Eye (tissue), 1 donor: Measurements from ENCODE around the gene SENP7.
"Not testable (repeated sequence)": the region's sequence is repeated elsewhere in the genome, so short reads cannot be mapped to it uniquely, and the experiment has no call there.

ENCODE experiments used
- DNase-seq: peaks from one replicate; pipeline ENCODE4 v3.0.0-alpha.2; 2015

SENP7 gene, protein sequence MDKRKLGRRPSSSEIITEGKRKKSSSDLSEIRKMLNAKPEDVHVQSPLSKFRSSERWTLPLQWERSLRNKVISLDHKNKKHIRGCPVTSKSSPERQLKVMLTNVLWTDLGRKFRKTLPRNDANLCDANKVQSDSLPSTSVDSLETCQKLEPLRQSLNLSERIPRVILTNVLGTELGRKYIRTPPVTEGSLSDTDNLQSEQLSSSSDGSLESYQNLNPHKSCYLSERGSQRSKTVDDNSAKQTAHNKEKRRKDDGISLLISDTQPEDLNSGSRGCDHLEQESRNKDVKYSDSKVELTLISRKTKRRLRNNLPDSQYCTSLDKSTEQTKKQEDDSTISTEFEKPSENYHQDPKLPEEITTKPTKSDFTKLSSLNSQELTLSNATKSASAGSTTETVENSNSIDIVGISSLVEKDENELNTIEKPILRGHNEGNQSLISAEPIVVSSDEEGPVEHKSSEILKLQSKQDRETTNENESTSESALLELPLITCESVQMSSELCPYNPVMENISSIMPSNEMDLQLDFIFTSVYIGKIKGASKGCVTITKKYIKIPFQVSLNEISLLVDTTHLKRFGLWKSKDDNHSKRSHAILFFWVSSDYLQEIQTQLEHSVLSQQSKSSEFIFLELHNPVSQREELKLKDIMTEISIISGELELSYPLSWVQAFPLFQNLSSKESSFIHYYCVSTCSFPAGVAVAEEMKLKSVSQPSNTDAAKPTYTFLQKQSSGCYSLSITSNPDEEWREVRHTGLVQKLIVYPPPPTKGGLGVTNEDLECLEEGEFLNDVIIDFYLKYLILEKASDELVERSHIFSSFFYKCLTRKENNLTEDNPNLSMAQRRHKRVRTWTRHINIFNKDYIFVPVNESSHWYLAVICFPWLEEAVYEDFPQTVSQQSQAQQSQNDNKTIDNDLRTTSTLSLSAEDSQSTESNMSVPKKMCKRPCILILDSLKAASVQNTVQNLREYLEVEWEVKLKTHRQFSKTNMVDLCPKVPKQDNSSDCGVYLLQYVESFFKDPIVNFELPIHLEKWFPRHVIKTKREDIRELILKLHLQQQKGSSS

DNA sequence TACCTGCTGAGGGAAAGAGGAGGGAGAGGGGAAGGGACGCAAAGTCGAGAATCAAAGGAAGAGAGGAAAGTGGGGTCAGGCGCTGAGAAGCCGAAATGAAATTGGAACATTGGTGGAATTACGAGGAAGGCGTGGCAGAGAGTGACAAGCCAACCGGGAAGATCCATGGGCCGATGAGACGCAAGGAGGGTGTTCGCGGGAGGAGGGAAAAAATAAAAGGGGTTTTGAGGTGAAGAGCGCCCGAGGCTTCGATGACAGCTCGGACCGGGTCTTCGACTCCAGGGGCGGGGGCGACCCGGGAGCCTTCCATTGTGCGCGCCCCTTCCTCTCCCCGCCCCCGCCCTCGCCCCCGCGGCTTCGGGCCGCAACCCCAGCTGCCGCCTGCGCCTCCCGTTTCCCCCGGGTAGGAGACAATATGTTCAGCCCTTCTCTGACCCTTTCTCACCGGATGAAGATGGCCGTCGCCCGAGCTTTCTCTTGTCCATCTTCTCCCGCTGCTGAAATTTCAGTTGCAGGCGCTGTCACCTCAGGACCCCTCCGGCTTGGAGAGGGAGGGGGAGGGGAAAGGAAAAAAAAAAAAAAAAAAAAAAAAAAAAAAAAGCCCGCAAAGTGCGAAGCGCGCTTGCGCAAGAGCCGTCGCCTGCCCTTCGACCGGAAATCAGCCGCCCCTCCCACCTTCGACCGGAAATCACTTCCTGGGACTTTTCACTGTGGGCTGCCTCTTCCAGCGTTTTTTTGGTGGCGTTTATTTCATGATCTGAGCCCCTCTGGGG, at the start of gene SENP7:
TSS of gene SENP7 (minus strand) at position 567 of the 773 bp plus-strand sequence. CDS start at position 485, 82 bp downstream.
- peak; percentile 97 for DNase-seq

DNA sequence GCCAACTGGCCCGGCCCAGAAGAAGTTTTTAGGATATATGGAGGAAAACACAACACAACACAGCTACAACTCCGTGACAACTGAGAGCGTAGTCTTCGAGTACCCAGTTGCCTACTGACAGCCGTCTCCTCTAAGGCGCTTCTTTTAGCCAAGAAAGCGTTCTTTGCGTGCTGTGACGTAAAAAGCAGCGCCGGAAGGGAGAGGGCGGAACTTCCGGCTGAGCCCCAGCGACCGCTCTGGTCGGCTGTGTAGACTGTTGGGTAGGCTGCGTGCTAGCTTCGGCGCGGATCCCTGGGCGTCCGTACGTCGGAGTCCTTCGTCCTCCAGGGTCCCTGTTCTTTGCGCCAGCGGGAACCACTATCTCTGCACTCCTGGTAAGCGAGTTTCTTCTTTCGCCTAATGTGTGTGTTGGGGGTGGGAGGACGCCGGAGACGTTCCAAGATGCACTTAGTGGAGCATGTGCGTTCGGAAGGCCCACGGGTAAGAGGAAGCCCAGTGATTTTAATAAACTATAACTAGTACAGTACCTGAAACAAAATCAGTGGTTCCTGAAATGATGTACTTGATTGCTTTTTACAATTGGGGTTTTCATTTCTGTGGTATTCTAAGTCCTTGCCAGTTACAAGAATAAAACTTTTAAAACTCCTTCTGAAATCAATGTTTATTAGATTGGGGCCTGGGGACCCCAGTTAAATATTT, 48.8 kb upstream of the SENP7 start, which contains the start of gene TRMT10C:
TSS of gene TRMT10C (plus strand) at position 239 of the 699 bp plus-strand sequence. CDS start 2,914 bp downstream, outside the sequence.
- peak; percentile 98 for DNase-seq

DNA sequence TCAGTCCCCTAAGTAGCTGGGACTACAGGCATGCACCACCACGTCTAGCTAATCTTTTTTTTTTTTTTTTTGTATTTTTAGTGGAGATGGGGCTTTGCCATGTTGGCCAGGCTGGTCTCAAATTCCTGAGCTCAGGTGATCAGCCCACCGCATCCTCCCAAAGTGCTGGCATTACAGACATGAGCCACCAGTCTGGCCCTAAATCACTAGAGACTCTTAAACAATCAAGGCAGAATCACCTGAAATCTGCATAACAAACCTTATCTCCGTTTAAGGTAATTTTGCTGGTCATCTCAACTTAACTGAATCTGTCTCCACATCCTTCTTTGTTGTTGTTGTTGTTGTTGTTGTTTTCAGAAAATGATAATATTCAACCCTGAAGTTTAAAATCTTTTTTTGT, 43.1 kb upstream of the SENP7 start:
- no peak for DNase-seq

DNA sequence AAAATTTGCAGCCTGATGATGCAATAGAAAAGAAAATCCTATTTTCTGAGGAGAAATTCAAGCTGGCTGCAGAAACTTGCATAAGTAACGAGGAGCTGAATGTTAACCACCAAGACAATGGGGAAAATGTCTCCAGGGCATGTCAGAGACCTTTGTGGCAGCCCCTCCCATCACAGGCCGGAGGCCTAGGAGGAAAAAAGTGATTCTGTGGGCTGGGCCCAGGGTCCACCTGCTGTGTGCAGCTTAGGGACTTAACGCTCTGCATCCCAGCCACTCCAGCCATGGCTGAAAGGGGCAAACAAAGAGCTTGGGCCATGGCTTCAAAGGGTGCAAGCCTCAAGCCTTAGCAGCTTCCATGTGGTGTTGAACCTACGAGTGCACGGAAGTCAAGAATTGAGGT, 40.4 kb upstream of the SENP7 start:
- DNase-seq, result not testable (repeated sequence)

DNA sequence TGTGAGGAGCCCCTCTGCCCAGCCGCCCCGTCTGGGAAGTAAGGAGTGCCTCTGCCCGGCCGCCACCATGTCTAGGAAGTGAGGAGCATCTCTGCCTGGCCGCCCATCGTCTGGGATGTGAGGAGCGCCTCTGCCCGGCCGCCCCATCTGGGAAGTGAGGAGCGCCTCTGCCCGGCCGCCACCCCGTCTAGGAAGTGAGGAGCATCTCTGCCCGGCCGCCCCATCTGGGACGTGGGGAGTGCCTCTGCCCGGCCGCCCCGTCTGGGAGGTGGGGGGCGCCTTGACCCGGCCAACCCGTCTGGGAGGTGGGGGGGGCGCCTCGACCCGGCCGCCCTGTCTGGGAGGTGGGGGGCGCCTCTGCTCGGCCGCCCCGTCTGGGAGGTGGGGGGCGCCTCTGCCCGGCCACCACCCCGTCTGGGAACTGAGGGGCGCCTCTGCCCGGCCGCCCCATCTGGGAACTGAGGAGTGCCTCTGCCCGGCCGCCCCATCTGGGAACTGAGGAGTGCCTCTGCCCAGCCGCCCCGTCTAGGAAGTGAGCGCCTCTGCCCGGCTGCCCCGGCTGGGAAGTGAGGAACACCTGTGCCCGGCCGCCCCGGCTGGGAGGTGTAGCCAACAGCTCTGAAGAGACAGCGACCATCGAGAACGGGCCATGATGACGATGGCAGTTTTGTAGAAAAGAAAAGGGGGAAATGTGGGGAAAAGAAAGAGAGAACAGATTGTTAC, 38.5 kb upstream of the SENP7 start:
- DNase-seq, result not testable (repeated sequence)

DNA sequence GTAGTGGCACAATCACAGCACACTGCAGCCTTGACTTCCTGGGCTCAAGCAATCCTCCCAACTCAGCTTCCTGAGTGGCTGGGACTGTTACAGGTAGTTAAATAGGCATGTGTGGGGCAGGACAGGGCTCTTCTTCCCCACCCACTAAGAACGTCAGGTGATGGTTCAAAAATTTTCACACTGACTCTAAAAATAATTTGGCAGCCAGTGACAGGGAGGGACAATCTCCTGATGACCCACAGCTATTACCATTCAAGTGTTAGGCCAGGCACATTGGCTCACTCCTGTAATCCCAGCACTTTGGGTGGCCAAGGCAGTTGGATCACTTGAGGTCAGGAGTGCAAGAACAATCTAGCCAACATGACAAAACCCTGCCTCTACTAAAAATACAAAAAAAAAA, 36.5 kb upstream of the SENP7 start:
- no peak for DNase-seq

DNA sequence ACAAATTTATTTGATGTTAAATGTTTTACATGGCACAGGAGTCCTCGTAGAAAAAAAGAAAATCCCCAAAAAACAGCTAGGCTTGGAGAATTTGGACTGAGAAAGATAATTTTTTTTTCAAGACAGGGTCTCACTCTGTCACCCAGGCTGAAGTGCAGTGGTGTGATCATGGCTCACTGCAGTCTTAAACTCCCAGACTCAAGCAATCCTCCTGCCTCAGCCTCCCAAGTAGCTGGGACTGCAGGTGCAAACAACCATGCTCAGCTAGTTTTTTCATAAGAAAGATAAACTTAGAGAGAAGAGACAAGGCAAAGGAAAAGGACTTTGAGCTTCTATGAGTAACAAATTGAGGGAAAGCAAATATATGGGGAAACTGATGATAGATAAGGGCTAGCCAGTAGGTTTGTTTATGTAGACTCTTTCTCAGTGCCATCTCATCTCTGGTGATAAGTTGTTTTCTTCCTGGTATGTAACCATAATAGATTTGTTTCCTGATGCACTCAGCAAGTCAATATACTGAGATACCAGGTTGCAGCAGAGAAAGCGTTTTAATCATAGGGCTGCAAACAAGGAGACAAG, 35.6 kb upstream of the SENP7 start:
- DNase-seq, result no peak

DNA sequence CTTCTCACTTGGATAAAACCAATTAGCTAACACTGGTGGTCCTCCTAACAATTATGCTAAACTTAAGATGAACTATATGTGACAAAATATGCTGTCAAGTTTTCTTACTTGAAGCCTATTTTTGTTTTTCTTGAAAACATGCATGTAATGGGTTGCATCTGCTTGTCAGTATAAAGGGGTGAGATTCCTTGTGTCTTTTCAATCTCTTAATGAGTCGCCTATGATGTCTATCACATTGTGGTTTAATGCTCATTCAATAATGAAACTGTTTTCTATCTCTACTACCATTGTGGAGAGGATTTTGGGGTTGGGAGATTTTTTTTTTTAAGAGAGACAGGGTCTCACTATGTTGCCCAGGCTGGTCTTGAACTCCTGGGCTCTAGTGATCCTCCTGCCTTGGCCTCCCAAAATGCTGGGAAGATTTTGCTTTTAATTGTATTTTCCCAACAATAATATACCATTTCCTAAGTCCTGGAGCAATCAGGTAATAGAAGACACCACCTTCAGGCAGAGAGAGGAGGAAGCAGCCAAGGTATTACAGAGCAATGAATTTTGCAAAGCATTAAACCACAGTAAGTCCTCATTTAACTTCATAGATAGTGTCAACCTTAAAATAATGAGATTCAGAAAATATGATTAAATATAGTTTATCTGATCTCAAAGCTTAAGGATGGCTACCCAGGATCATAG, 31.3 kb upstream of the SENP7 start:
- DNase-seq, result no peak

DNA sequence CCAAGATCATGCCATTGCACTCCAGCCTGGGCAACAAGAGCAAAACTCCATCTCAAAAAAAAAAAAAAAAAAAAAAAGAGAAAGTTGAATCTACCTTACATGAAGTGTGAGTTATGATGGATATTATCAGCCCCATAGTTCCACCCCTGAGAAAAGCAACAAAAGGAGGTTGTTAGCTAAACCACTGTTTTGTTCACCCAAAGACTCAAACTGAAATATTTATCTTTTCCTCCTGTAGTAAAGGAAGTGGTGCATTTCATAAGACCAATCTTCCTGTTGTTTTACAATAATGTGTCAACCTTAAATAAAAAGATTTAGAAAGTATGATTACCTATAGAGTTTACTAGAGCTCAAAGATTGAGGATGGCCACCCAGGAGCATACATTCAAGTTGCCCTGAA, 29.9 kb upstream of the SENP7 start:
- DNase-seq, result no peak

DNA sequence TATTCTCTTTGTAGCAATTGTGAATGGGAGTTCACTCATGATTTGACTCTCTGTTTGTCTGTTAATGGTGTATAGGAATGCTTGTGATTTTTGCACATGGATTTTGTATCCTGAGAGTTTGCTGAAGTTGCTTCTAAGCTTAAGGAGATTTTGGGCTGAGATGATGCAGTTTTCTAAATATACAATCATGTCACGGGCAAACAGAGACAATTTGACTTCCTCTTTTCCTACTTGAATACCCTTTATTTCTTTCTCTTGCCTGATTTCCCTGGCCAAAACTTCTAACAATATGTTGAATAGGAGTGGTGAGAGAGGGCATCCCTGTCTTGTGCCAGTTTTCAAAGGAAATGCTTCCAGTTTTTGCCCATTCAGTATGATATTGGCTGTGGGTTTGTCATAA, 23.9 kb upstream of the SENP7 start:
- not testable (repeated sequence) for DNase-seq

DNA sequence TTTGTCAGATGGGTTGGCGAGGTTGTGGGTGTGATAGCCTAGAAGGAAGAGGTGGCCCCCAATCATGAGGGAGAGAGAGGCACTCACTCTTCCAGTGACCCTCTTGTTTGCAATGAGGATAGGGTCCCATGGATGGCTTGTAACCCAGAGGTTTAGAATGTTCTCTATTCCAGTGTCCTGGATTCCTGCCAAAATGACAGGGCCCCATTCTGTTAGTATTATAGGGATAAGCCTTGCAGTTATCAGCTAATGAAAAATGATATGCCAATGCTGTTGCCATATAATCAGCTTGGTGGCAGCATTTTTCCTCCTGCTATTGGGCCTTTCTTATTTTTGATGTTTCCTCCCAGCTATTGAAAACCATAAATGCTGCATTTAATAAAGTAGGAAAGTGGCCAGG, 23.3 kb upstream of the SENP7 start:
- DNase-seq, result no peak

DNA sequence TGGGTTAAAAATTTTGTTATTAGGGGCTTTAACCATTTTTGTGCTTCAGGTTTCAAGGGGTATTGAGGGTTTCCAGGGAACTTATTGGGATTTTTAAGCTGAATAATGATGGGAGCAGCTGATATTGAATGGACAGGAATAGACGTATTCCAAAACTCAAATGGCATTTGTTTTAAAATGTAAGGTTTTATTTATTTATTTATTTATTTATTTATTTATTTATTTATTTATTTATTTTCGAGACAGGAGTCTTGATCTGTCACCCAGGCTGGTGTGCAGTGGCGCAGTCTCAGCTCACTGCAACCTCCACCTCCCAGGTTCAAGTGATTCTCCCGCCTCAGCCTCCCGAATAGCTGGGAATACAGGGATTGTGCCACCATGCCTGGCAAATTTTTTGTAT, 22.2 kb upstream of the SENP7 start:
- no peak for DNase-seq

DNA sequence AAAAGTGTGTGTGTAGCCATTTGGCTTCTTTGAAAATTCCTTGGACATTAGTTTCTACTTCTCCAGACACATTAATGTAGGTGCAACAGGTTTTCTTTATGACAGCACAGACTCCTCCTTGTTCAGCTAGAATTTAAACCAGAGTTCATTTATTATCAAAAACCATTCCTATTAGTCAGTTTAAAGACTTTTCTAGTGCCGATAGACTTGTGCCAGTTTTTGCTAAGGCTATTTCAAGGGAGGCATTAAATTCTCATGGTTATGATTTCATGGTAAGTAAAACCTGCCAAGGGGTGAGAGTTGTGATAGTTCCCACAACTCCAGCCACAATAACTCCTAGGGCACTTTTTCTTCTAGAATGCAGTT, 20.6 kb upstream of the SENP7 start:
- DNase-seq, result no peak

DNA sequence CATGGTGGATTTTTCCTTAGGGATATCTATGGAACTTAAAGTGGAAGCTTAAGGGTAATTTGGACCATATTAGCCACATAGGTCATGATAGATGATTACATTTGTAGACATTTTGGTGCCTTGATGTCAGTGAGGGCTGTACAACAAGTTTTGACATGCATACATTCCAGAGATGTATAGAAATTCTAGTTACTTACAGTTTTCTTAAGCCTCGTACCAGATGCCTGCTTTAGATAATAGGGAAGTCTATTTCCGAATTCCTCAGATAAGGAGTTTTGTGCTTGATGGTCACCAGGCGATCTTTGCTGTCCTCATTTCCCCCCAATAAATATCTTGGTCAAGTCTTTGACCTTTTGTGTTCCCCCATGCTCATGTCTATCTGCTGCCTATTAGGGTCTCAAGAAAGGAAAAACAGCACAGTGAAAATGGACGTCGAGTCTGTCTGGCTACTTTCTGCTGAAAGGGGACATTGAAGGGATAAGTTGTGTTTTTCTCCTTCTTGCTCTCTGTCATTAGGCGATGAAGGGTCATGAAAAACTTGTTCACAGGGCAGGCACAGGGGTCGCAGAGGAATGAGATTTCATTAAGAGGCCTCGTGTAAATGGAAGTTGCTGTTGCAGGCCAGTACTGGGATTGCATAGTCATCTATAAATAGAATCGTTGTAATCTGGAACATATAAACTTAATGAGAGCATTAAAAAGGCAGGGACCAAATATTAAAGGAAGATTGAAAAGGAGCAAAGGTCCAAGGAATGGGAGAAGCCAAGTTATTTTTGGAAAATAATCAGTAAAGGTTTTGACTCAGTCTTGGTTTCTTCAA, 20.0 kb upstream of the SENP7 start:
- no peak for DNase-seq

DNA sequence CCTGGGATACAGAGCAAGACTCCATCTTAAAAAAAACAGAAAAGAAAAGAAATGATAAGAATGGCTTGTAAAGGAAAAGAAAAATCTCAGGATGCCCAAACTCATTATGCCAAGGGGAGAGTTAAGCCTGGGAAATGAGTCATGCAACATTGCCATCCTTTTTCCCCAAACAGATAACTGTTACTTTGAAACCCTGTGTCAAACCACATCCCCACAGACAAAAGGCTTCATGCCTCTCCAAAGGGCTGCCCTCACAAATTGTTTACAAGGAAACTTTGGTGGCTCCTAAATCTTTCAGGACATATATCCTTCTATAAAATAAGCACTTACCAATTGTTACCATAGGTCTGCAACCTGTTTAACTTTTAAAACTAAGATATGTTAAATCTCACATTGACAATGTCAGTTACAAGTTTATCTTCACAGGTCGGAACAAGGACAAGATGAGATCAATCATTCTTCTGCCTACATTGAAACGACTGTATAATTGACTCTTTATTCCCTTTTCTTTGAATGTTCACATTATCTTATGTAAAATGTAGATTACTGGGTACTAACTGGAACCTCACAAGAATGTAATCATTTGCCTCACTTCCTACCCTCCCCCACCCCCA, 18.6 kb upstream of the SENP7 start:
- DNase-seq, result no peak

DNA sequence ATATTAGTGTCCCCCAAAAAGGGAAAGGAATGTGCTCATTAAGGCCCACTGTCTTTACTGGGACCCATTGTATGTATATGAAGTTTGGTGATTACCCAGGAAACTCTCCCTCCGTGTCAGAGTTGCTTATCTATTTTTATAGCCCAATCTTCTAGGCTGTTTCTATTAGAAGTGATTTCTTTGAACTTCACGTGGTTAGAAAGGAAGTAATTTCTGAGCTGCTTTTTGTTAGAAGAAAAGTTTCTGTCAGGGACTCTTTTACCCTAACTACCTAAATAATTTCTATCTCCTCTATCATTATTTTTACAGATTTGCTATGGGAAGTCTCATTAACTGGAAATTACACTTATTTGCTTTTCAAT, 17.7 kb upstream of the SENP7 start:
- DNase-seq, result no peak

DNA sequence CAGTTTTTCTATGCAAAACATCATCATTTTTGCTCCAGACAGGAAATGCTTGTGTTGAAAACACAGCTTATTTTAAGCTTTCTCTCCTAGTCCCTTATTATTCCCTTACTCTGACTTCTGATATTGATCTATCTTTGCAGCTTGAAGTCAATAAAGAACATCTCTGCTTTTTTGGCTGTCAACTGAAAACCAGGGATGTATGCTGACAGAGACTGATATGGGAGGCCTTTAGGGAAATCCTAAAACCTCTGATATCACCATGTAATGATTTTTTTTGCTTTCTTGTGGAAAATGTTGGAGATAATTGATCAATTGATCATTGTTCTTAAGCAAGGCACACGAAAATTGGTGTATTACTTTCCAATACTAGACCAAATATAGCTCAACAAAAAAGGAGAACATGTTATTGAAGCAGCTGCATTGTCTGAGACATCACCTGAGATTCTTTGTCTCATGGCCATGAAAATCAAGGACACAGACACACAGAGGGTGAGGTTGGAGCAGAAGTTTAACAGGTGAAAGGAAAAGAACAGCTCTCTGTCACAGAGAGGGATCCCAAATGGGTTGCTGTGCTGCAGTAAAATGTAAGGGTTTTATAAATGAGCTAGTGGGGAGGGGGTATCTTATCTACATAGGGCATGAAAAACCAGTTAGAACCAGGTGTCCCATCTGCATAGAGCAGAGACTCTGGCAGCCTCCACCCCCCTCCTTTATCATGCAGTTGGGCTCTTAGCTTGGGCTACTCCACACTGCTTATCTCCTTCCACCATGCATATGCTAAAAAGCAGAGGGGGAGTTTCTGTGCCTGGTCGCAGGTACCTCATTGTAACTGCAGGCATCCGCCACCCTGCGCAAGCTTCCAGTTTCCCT, 17.0 kb upstream of the SENP7 start:
- no peak for DNase-seq

DNA sequence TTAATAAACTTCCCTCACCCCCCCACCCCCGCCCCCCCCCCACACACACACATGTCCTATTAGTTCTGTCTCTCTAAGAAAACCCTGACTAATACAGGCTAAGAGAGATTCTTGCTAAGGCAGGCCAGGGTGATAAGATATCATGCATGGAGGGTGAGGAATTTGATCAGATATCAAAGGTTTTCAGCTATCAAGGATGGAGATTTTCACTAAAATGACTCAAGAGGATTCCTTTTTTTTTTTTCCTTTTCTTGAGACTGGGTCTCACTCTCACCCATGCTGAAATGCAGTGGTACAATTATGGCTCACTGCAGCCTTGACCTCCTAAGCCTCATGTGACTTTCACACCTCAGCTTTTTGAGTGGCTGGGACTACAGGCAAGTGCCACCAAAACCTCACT, 14.9 kb upstream of the SENP7 start:
- DNase-seq, result no peak
